Fibroblast of lung (primary cell): ENCODE measurements around the gene GLUL.

ENCODE experiments used
- EZH2 ChIP-seq: IDR thresholded peaks from 2 replicates; pipeline ENCODE4 v1.5.1; 2012; ENCODE audit warnings: low read length, control low read depth, mild to moderate bottlenecking; ENCODE audit errors: missing control alignments
- TF ChIP-seq, protein P1 (sequence below), 2 donors: IDR thresholded peaks in 1 of 2; conservative IDR thresholded peaks in 1 of 2; 1 replicate in 1 of 2; 2 replicates in 1 of 2; pipeline ENCODE4 v1.5.1; 2011 to 2012; ENCODE audit warnings: low read length in 2 of 2, control low read depth in 1 of 2, inconsistent platforms in 1 of 2, low read depth in 1 of 2, mild to moderate bottlenecking in 1 of 2

- TF ChIP-seq, protein P1, sequence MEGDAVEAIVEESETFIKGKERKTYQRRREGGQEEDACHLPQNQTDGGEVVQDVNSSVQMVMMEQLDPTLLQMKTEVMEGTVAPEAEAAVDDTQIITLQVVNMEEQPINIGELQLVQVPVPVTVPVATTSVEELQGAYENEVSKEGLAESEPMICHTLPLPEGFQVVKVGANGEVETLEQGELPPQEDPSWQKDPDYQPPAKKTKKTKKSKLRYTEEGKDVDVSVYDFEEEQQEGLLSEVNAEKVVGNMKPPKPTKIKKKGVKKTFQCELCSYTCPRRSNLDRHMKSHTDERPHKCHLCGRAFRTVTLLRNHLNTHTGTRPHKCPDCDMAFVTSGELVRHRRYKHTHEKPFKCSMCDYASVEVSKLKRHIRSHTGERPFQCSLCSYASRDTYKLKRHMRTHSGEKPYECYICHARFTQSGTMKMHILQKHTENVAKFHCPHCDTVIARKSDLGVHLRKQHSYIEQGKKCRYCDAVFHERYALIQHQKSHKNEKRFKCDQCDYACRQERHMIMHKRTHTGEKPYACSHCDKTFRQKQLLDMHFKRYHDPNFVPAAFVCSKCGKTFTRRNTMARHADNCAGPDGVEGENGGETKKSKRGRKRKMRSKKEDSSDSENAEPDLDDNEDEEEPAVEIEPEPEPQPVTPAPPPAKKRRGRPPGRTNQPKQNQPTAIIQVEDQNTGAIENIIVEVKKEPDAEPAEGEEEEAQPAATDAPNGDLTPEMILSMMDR (conservative IDR thresholded peaks at IDR 0.05 in 1 of 2, IDR thresholded peaks at IDR 0.05 in 1 of 2; ENCODE audit: low read depth in 1 of 2, low read length in 2 of 2): no peak
- no peak for TF ChIP-seq EZH2
Measured at GRCh38 chr1:182340233-182341058, 51.1 kb downstream of the GLUL start.
